ENCODE results near the gene ASB18. TPM values are rescaled to one million over a fixed set of nuclear protein-coding genes. Genes with fewer than 3 reads are reported as not detected.

The ASB18 gene
- total RNA-seq, 1 experiment from 2014 or later: not detected

DNA sequence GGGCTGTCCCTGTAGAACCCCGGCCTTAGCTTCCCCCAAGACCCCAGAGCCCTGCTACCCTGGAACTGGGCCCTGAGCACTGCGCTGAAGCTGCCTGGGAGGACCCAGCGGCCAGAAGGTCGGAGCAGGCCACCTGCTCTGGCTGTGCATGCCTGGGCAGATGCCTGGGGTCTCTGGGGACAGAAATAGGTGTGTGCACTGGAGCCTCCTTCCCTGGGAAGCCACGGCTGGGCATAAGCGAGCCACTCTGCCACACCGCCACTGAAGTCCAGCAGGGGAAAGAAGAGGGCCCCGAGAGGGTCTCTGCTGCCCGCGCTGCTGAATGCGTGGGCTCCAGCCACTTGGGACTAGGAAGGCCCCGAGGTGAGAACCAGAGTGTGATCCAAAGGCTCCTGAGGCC, 102.7 kb downstream of the ASB18 start (continued):
- TF ChIP-seq USF2 (CRISPR knock-in tag; IDR thresholded peaks at IDR 0.05): no peak
- TF ChIP-seq, protein P1, sequence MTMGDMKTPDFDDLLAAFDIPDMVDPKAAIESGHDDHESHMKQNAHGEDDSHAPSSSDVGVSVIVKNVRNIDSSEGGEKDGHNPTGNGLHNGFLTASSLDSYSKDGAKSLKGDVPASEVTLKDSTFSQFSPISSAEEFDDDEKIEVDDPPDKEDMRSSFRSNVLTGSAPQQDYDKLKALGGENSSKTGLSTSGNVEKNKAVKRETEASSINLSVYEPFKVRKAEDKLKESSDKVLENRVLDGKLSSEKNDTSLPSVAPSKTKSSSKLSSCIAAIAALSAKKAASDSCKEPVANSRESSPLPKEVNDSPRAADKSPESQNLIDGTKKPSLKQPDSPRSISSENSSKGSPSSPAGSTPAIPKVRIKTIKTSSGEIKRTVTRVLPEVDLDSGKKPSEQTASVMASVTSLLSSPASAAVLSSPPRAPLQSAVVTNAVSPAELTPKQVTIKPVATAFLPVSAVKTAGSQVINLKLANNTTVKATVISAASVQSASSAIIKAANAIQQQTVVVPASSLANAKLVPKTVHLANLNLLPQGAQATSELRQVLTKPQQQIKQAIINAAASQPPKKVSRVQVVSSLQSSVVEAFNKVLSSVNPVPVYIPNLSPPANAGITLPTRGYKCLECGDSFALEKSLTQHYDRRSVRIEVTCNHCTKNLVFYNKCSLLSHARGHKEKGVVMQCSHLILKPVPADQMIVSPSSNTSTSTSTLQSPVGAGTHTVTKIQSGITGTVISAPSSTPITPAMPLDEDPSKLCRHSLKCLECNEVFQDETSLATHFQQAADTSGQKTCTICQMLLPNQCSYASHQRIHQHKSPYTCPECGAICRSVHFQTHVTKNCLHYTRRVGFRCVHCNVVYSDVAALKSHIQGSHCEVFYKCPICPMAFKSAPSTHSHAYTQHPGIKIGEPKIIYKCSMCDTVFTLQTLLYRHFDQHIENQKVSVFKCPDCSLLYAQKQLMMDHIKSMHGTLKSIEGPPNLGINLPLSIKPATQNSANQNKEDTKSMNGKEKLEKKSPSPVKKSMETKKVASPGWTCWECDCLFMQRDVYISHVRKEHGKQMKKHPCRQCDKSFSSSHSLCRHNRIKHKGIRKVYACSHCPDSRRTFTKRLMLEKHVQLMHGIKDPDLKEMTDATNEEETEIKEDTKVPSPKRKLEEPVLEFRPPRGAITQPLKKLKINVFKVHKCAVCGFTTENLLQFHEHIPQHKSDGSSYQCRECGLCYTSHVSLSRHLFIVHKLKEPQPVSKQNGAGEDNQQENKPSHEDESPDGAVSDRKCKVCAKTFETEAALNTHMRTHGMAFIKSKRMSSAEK (CRISPR knock-in tag; IDR thresholded peaks at IDR 0.05; ENCODE audit: borderline replicate concordance): no peak
- TF ChIP-seq, protein P2, sequence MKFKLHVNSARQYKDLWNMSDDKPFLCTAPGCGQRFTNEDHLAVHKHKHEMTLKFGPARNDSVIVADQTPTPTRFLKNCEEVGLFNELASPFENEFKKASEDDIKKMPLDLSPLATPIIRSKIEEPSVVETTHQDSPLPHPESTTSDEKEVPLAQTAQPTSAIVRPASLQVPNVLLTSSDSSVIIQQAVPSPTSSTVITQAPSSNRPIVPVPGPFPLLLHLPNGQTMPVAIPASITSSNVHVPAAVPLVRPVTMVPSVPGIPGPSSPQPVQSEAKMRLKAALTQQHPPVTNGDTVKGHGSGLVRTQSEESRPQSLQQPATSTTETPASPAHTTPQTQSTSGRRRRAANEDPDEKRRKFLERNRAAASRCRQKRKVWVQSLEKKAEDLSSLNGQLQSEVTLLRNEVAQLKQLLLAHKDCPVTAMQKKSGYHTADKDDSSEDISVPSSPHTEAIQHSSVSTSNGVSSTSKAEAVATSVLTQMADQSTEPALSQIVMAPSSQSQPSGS (CRISPR knock-in tag; IDR thresholded peaks at IDR 0.05; ENCODE audit: borderline replicate concordance, low read depth): no peak
- TF ChIP-seq, protein P3, sequence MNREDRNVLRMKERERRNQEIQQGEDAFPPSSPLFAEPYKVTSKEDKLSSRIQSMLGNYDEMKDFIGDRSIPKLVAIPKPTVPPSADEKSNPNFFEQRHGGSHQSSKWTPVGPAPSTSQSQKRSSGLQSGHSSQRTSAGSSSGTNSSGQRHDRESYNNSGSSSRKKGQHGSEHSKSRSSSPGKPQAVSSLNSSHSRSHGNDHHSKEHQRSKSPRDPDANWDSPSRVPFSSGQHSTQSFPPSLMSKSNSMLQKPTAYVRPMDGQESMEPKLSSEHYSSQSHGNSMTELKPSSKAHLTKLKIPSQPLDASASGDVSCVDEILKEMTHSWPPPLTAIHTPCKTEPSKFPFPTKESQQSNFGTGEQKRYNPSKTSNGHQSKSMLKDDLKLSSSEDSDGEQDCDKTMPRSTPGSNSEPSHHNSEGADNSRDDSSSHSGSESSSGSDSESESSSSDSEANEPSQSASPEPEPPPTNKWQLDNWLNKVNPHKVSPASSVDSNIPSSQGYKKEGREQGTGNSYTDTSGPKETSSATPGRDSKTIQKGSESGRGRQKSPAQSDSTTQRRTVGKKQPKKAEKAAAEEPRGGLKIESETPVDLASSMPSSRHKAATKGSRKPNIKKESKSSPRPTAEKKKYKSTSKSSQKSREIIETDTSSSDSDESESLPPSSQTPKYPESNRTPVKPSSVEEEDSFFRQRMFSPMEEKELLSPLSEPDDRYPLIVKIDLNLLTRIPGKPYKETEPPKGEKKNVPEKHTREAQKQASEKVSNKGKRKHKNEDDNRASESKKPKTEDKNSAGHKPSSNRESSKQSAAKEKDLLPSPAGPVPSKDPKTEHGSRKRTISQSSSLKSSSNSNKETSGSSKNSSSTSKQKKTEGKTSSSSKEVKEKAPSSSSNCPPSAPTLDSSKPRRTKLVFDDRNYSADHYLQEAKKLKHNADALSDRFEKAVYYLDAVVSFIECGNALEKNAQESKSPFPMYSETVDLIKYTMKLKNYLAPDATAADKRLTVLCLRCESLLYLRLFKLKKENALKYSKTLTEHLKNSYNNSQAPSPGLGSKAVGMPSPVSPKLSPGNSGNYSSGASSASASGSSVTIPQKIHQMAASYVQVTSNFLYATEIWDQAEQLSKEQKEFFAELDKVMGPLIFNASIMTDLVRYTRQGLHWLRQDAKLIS (CRISPR knock-in tag; IDR thresholded peaks at IDR 0.05; ENCODE audit: borderline replicate concordance): no peak

- CTCF ChIA-PET: interaction anchor here (0.7 to 3.6 kb wide), 4 partner anchors 15 to 382 kb away, joined by 3 to 30 read pairs (median 5); no protein-coding TSS in a partner anchor
- no peak for ATAC-seq
- Mint-ChIP-seq H3K27me3 (ENCODE audit: low read depth) (peaks cover 95% of the 10 kb centered on the region), H3K9me3 (no peaks in the 10 kb centered on the region), H3K27ac (no peak overlapping the region), H3K36me3 (peaks cover 7% of the 10 kb centered on the region), H3K4me3 (no peak overlapping the region), H3K4me1 (peaks cover 54% of the 10 kb centered on the region)
- peak; percentile 23 for DNase-seq (ENCODE audit: low spot score)
- POLR2A ChIA-PET: no interaction called here
- TF ChIP-seq ZNF121 (CRISPR knock-in tag; IDR thresholded peaks at IDR 0.05): no peak
- TF ChIP-seq KAT7 (CRISPR knock-in tag; IDR thresholded peaks at IDR 0.05; ENCODE audit: borderline replicate concordance): no peak
- no peak for TF ChIP-seq ETV6 (CRISPR knock-in tag; IDR thresholded peaks at IDR 0.05)
- no peak for TF ChIP-seq GTF2I (CRISPR knock-in tag; conservative IDR thresholded peaks at IDR 0.05)
- TF ChIP-seq ELF4 (CRISPR knock-in tag; IDR thresholded peaks at IDR 0.05; ENCODE audit: low read depth): no peak
- TF ChIP-seq, protein P4, sequence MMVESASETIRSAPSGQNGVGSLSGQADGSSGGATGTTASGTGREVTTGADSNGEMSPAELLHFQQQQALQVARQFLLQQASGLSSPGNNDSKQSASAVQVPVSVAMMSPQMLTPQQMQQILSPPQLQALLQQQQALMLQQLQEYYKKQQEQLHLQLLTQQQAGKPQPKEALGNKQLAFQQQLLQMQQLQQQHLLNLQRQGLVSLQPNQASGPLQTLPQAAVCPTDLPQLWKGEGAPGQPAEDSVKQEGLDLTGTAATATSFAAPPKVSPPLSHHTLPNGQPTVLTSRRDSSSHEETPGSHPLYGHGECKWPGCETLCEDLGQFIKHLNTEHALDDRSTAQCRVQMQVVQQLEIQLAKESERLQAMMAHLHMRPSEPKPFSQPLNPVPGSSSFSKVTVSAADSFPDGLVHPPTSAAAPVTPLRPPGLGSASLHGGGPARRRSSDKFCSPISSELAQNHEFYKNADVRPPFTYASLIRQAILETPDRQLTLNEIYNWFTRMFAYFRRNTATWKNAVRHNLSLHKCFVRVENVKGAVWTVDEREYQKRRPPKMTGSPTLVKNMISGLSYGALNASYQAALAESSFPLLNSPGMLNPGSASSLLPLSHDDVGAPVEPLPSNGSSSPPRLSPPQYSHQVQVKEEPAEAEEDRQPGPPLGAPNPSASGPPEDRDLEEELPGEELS (CRISPR knock-in tag; IDR thresholded peaks at IDR 0.05): no peak
Measured at GRCh38 chr2:236161082-236161462, 103.1 kb downstream of the ASB18 start.

All from WTC11 (cell line).